Spleen (tissue), 11 donors: Measurements from ENCODE around the gene CDCA3. TPM values are rescaled to one million over a fixed set of nuclear protein-coding genes. Genes with fewer than 3 reads are reported as not detected.
A peak's percentile ranks its signal among the peaks of the same experiment; 100 is the strongest.

Experiments
- DNase-seq: peaks from one replicate; pipeline ENCODE4 v3.0.0-alpha.2; 2020
- H3K27ac ChIP-seq, 8 donors: fragments of 200-600 bp; sonication (generic) in 7 of 8; 1 replicate in 4 of 8; 2 replicates in 4 of 8; pipeline versions ENCODE4 v1.5.0 to v1.8.0; 2016 to 2021; ENCODE audit warnings: inconsistent platforms in 4 of 8, mild to moderate bottlenecking in 4 of 8, moderate library complexity in 1 of 8
- H3K27me3 ChIP-seq, 7 donors: fragments of 200-600 bp; sonication (generic) in 6 of 7; replicated peaks in 1 of 7; 1 replicate in 4 of 7; 2 replicates in 3 of 7; pipeline versions ENCODE4 v1.5.0 to v1.8.0; 2016 to 2021; ENCODE audit warnings: inconsistent platforms in 3 of 7, mild to moderate bottlenecking in 1 of 7
- H3K36me3 ChIP-seq, 6 donors: fragments of 200-600 bp; sonication (generic) in 5 of 6; 1 replicate in 4 of 6; 2 replicates in 2 of 6; pipeline versions ENCODE4 v1.5.0 to v1.8.0; 2016 to 2021; ENCODE audit warnings: inconsistent platforms in 2 of 6
- H3K4me1 ChIP-seq, 6 donors: fragments of 200-600 bp; sonication (generic) in 5 of 6; 1 replicate in 3 of 6; 2 replicates in 3 of 6; pipeline versions ENCODE4 v1.5.0 to v1.8.0; 2016 to 2021; ENCODE audit warnings: inconsistent platforms in 3 of 6
- H3K4me3 ChIP-seq, 8 donors: fragments of 200-600 bp; sonication (generic) in 7 of 8; 1 replicate in 4 of 8; 2 replicates in 4 of 8; pipeline versions ENCODE4 v1.5.0 to v1.8.0; 2016 to 2021; ENCODE audit warnings: inconsistent platforms in 4 of 8, mild to moderate bottlenecking in 4 of 8, moderate library complexity in 2 of 8
- H3K9me3 ChIP-seq, 8 donors: fragments of 200-600 bp; sonication (generic) in 7 of 8; 1 replicate in 4 of 8; 2 replicates in 4 of 8; pipeline versions ENCODE4 v1.5.0 to v1.8.0; 2016 to 2021; ENCODE audit warnings: inconsistent platforms in 4 of 8
- CTCF ChIP-seq, 11 experiments: fragments of 200-600 bp in 7 of 11; fragments of 450-650 bp in 4 of 11; sonication (generic) in 4 of 11; IDR thresholded peaks in 8 of 11; conservative IDR thresholded peaks in 3 of 11; 1 replicate in 7 of 11; 2 replicates in 4 of 11; pipeline versions ENCODE4 v1.4.0 to v1.8.0; 2016 to 2021; ENCODE audit warnings: antibody characterized with exemption in 11 of 11, inconsistent platforms in 4 of 11, mild to moderate bottlenecking in 1 of 11
- POLR2A ChIP-seq, 3 donors: fragments of 450-650 bp; IDR thresholded peaks; one replicate each; pipeline ENCODE4 v1.5.1; 2017; ENCODE audit warnings: antibody characterized with exemption in 3 of 3, mild to moderate bottlenecking in 1 of 3
- POLR2AphosphoS5 ChIP-seq, 3 donors: sonication (generic); formaldehyde crosslinking; IDR thresholded peaks; one replicate each; pipeline ENCODE4 v1.5.1; 2017; ENCODE audit warnings: antibody characterized with exemption in 3 of 3
- WGBS, 5 donors: extraction: QIAGEN DNeasy Blood & Tissue Kit in 3 of 5; methylation state at CpG; one replicate each; pipeline versions ENCODE4 v1.1.5 to v1.1.7; 2013 to 2018; 5-methylcytosine and 5-hydroxymethylcytosine counted together
- intact Hi-C: fragments of 100-400 bp; cut with DNase I; formaldehyde crosslinking; loops from one replicate; pipeline ENCODE4 v1.15.0; 2023; ENCODE audit warnings: low total_unique reads
- polyA plus RNA-seq, 3 donors: library from polyadenylated mRNA; stranded (reverse); fragments of 200-250 nt; gene quantifications; one replicate each; pipeline ENCODE4 v1.2.1, GENCODE V29; 2013
- total RNA-seq, 7 donors: library from RNA; depleted of rRNA in 3 of 7; stranded (reverse); fragments of >200 nt in 3 of 7; fragmentation: NEBNext Ultra II Directional in 4 of 7; extraction: Animal tissue kit (Norgen Biotek cat#: 25700) in 4 of 7; gene quantifications; one replicate each; pipeline versions ENCODE4 v1.1.0 to v1.2.1, GENCODE V29; 2016 to 2021
- donor health status: healthy with polysubstance abuse.
- donor health status: DM: no; HTN: no; CAD: no; lungs with moderate emphysema.
- donor health status: DM: no; HTN: no; CAD: no.
- donor health status: Bipolar disorder and iron deficiency.
- donor health status: healthy.
- donor health status: DM: no; HTN: no; CAD: no.
- donor health status: DM: yes; HTN: yes; CAD: no.

The CDCA3 gene
- total and polyA plus RNA-seq, 10 donors = 1.9 to 18.1 (median 5.4) TPM

- H3K4me3 ChIP-seq = peak overlapping the region in 5 of 8 donors; percentile 94 to 100 (median 99)
- WGBS, 5 donors = 35 to 65% (median 41%) methylated on average over 9 to 12 of the region's 12 CpGs
- H3K4me1 ChIP-seq = peaks cover 31 to 77% (median 64%) of the 10 kb centered on the region in 6 donors
- H3K36me3 ChIP-seq = peaks cover 0 to 49% (median 35%) of the 10 kb centered on the region in 6 donors
- intact Hi-C loops = loop anchor here (10.0 kb wide), 1 partner anchor 95 kb away; no protein-coding TSS in a partner anchor
- H3K27ac ChIP-seq = peak overlapping the region in 6 of 8 donors; percentile 20 to 99 (median 98)
- peak; percentile 92 for DNase-seq
- no peaks in the 10 kb centered on the region for H3K9me3 ChIP-seq
- peak; percentile 4 to 60 (median 31) for TF ChIP-seq POLR2AphosphoS5 (IDR thresholded peaks at IDR 0.05)
- TF ChIP-seq POLR2A (IDR thresholded peaks at IDR 0.05) = no peak
- peak; percentile 87 to 97 (median 94) for TF ChIP-seq CTCF (IDR thresholded peaks at IDR 0.05 in 8 of 11, conservative IDR thresholded peaks at IDR 0.05 in 3 of 11)
- H3K27me3 ChIP-seq = no peaks in the 10 kb centered on the region
Observed at GRCh38 chr12:6869049-6870021, 18.2 kb upstream of the CDCA3 start.

GRCh38 chr12:6868211-6869048 lies 17.3 kb upstream of the CDCA3 start:
- H3K9me3 ChIP-seq = no peaks in the 10 kb centered on the region
- peak overlapping the region; percentile 89 to 100 (median 99) for H3K4me3 ChIP-seq
- intact Hi-C loops = loop anchor here (10.0 kb wide), 1 partner anchor 96 kb away; no protein-coding TSS in a partner anchor
- H3K27ac ChIP-seq = peak overlapping the region; percentile 89 to 99 (median 98)
- peaks cover 0 to 58% (median 44%) of the 10 kb centered on the region in 6 donors for H3K36me3 ChIP-seq
- TF ChIP-seq CTCF (IDR thresholded peaks at IDR 0.05 in 8 of 11, conservative IDR thresholded peaks at IDR 0.05 in 3 of 11) (no peak), POLR2AphosphoS5 (IDR thresholded peaks at IDR 0.05) (no peak), POLR2A (IDR thresholded peaks at IDR 0.05) (no peak)
- WGBS, 5 donors = 6 to 15% (median 14%) methylated on average over 21 to 22 of the region's 22 CpGs
- H3K4me1 ChIP-seq = peaks cover 31 to 68% (median 55%) of the 10 kb centered on the region in 6 donors
- no peaks in the 10 kb centered on the region for H3K27me3 ChIP-seq
- DNase-seq = no peak

GRCh38 chr12:6867413-6868210 lies 16.5 kb upstream of the CDCA3 start, which contains the start of gene TPI1:
Gene TPI1, plus strand, starts transcription at chr12:6867531. Its CDS starts 36 bp downstream, at chr12:6867567.
- peak; percentile 92 for DNase-seq
- intact Hi-C loops = loop anchor here (10.0 kb wide), 1 partner anchor 97 kb away; no protein-coding TSS in a partner anchor
- H3K9me3 ChIP-seq = no peaks in the 10 kb centered on the region
- peak within 1 kb of the TSS; percentile 89 to 100 (median 99) for H3K4me3 ChIP-seq
- no peaks in the 10 kb centered on the region for H3K27me3 ChIP-seq
- peaks cover 31 to 61% (median 53%) of the 10 kb centered on the region in 6 donors for H3K4me1 ChIP-seq
- TF ChIP-seq POLR2A (IDR thresholded peaks at IDR 0.05) = peak; percentile 87 to 97 (median 94)
- peak in 1 of 11 experiments; percentile 2 for TF ChIP-seq CTCF (IDR thresholded peaks at IDR 0.05 in 8 of 11, conservative IDR thresholded peaks at IDR 0.05 in 3 of 11)
- TF ChIP-seq POLR2AphosphoS5 (IDR thresholded peaks at IDR 0.05) = peak; percentile 99 to 100 (median 99)
- H3K36me3 ChIP-seq = peaks cover 0 to 66% (median 51%) of the 10 kb centered on the region in 6 donors
- H3K27ac ChIP-seq = peak within 1 kb of the TSS; percentile 89 to 99 (median 98)
- WGBS, 5 donors = 0 to 1% (median 1%) methylated on average over 45 to 86 of the region's 86 CpGs
